GM19463 (cell line): ENCODE data around the gene EPM2AIP1.
"Not testable (repeated sequence)": the region's sequence is repeated elsewhere in the genome, so short reads cannot be mapped to it uniquely, and the experiment has no call there.

Experiments used
- ATAC-seq: cut with Tn5 transposase; IDR thresholded peaks from one replicate; pipeline ENCODE4 v1.9.1; 2021; ENCODE audit warnings: mild to moderate bottlenecking, moderate library complexity; ENCODE audit not compliant: unreplicated experiment

The EPM2AIP1 gene

DNA sequence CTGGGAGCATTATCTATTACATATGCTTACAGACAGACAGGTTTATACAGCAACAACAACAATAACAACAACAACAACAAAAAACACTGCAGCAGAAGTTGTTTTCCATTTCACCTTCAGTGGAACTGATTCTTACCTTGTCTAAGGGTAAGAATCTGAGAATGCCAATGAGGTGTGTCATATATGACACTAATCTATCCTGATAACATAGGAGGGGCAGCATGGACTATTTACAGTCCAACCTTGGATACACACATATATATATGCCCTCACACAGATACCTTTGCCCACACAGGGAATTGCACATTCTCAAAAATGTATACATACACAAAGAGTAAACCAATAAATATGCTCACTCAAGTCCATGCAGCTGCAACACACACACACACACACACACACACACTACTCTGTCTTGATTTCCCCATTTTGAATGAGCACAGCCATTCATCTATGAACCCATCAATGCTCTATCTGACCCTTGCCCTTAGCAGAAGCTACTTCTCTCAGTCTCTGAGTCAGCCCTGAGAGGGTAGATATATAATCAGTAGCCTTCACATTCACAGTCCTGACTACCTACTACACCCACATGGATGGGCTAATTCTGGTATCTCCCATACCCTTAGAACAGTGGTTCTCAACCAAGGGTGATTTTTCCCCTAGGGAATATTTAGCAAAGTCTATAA lies 38.3 kb downstream of the EPM2AIP1 start:
- ATAC-seq: no peak

DNA sequence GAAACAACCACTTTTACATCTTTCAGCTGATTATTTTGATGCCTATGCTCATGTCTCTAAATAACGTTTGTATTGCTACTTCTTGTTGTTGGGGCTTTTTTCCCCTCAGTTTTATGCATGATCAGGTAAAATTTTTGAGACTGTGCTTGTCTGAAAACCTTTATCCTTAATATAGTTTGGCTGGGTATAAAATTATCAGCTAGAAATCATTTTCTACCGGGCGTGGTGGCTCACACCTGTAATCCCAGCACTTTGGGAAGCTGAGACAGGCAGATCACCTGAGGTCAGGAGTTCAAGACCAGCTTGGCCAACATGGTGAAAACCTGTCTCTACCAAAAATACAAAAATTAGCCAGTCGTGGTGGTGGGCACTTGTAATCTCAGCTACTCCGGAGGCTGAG lies 45.1 kb downstream of the EPM2AIP1 start:
- not testable (repeated sequence) for ATAC-seq

DNA sequence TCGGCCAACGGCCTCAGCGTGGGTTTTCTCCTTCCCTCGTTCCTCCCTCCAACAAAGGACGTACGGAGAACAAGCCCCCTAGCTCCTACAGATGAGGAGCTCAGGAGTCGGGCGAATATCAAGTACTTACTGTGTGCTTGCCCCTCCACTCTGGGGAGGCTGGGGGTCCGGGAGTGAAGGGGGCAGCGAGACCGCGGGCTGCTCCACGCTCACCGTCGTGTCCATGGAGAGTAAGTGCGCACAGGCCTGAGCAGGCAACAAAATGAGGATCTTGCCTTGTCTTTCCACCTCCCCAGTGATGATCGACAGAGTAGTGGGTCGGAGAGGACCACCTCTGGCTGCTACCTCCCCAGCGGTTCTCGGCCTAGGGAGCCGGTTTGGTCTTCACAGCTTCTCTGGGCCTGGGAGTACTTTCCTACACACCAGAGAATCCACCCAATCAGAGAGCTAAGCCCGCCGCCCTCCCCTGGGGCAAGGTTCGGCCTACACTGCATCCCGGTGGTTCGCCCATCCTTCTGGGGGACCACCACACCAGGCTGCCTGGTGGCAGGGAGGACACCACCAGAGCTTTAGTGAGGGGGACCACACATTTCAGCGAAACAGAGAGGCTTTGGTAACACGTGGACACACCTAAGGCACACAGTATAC lies 47.5 kb downstream of the EPM2AIP1 start:
- no peak for ATAC-seq

DNA sequence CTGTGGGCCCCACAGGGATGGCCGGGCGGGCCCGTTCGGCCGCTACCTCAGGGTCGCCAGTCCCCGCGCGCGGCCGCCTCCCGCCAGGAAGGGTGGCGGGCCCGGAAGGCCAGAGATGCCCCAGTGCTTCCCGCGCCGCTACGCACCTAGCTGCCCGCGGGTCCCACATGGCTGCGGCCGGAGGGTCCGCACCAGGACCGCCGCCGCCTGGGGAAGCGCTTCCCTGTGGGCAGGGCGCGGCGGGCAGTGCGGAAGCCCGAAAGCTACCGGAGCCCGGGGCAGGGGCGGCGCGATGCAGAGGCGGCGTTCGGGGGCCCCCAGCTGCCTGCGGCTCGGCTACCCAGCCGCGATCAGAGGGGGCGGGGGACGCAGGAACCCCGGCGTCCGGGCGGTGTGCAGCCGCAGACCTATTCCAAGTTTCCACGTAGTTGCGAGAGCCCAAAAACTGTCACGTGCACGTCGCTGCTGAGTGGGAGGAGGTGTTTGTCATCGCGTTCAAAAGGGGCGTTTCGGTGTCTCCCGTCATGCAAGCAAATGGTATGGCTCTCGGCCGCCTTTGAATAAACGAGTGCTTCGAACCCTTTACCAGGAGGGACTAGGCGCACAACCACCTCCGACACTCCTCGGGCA lies 48.2 kb downstream of the EPM2AIP1 start, which contains the start of gene TRANK1:
Gene TRANK1 (minus strand): TSS at position 414 of the 630 bp plus-strand sequence. CDS start 245 bp downstream, at position 169.
- ATAC-seq: peak; percentile 56

DNA sequence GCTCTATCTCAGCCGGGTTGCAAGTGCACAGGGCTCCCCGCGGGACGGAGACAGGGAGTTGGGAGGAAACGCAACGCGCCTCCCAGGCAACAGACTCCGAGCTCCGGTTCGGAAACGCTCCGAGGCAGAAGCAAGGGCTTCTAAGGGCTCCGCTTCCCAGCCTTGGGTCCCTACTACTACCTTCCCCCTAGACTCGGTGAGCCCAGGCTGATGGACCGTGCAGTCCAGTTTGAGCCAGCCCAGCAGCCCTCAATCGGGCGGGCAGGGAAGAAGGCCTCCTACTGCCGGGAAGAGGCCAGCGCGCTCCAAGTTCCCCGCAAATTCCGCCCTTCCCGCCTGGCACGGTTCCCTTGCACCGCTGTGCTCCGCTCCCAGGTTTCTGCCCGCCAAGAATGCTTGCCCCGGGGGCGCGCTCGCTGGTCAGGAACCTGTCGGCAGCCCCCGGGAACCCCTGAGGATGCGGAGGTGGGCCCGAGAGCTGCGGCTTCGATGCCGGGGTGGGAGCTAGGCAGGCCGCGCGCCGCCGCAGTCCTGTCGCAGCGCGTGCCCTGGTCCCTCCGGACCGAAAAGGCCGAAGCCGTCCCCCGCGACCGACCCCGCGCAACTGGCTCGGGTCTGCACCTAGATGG lies 48.8 kb downstream of the EPM2AIP1 start:
- peak; percentile 45 for ATAC-seq

DNA sequence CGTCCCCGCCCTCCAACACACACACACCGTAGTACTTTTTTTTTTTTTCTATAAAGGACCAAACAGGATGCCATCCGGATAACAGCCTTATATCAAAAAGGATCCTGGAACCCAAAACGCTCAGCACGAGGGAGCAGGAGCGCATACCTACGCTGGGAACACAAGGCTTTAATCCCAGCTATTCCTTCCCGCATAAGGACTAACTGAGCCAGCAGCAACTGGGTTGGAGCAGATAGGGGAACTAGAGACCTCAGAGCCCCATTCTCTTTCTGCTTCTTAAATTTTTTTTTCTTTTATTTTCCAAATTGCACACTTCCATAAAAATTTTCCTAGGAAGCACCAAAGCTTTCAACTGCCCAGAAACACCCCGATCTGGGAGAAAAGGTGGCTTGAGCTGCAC lies 49.3 kb downstream of the EPM2AIP1 start:
- ATAC-seq: no peak

GRCh38 chr3:36942638-36943248 lies 50.2 kb downstream of the EPM2AIP1 start:
- no peak for ATAC-seq

DNA sequence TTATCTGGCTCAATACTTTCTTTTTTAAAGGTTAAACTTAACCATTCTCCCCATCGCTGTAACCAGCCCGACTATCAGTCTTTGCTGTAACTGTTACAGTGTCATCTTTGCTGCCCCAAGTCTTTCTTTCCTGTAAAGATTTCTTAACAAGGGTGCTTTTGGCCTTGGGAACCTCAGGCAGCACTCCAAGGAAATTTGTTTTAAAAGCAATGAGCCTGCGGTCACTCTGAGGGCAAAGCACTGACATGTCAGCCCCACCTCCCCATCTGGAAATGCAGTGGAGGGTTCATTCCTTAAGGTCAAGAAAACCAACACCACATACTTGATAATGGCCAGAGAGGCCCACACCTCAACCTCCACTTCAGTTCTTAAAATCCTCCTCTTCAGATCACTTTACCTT lies 51.3 kb downstream of the EPM2AIP1 start:
- ATAC-seq: no peak

DNA sequence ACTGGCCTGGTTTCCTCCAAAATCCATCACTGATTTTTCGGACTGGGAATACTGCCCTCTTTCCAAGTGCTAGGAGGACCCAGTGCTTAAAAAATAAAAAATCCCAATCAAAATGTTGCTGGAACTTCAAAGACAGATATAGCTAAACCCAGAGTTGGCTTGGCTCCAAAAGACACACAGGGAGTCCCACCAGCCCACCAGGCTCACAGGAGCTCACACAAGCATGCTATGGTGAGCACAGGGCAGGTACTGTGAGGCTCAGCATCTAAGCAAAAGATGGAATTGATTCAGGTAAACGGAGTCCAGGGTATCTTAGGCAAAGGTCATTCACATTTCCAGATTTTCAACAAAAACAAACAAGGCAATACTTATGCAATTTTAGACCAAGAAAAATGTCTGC lies 51.8 kb downstream of the EPM2AIP1 start:
- no peak for ATAC-seq

DNA sequence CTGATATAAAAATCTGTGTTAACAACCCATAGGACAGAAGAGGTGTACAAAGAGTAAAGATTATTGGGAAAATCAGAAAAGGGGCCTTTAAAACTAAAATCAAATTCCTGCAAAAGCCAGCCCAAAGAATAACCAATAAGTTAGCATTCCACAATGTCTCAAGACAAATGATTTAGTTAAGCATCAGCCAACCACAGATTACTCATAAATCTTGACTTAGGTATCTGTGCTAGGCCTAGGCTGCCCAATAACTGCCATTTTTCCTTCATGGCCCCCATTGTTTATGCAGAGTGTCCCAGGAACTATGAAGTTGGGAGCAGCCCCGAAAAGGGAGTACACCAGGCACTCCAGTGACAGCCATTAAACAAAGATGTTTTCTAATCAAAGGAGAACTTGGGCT lies 55.4 kb downstream of the EPM2AIP1 start:
- ATAC-seq: no peak
